ENCODE measurements around the gene RBM15.

- TF ChIP-seq CTCF (IDR thresholded peaks at IDR 0.05) (no peak), POLR2A (IDR thresholded peaks at IDR 0.05) (no peak)
Observed at GRCh38 chr1:110321846-110322245, 17.3 kb upstream of the RBM15 start.

Data from adrenal gland (tissue), 5 donors.